H9 (cell line): Measurements from ENCODE around the gene EML2. TPM values are rescaled to one million over a fixed set of nuclear protein-coding genes. Genes with fewer than 3 reads are reported as not detected.

Experiments
- DNase-seq: peaks from one replicate; pipeline ENCODE4 v3.0.0-alpha.2; 2017
- H2AFZ ChIP-seq: one replicate; pipeline ENCODE4 v1.6.1; 2013; ENCODE audit warnings: mild to moderate bottlenecking, low read length, control low read depth, moderate library complexity
- H2AK5ac ChIP-seq: 2 replicates; pipeline ENCODE4 v1.6.1; 2013; ENCODE audit warnings: low read length, control low read depth, mixed read lengths; ENCODE audit not compliant: insufficient read length
- H2BK120ac ChIP-seq: one replicate; pipeline ENCODE4 v1.6.1; 2013; ENCODE audit warnings: low read depth, mild to moderate bottlenecking, low read length, control low read depth, inconsistent platforms; ENCODE audit not compliant: poor library complexity, severe bottlenecking
- H2BK12ac ChIP-seq: 2 replicates; pipeline ENCODE4 v1.6.1; 2013; ENCODE audit warnings: low read length, control low read depth, mixed read lengths, low read depth; ENCODE audit not compliant: insufficient read length
- H2BK15ac ChIP-seq: 2 replicates; pipeline ENCODE4 v1.6.1; 2013; ENCODE audit warnings: low read depth, low read length, control low read depth
- H2BK20ac ChIP-seq: one replicate; pipeline ENCODE4 v1.6.1; 2013; ENCODE audit warnings: low read depth, mild to moderate bottlenecking, low read length, control low read depth, inconsistent platforms; ENCODE audit not compliant: poor library complexity, severe bottlenecking
- H2BK5ac ChIP-seq: 2 replicates; pipeline ENCODE4 v1.6.1; 2013; ENCODE audit warnings: low read length, control low read depth, mixed read lengths; ENCODE audit not compliant: insufficient read length
- H3K14ac ChIP-seq: 2 replicates; pipeline ENCODE4 v1.6.1; 2013; ENCODE audit warnings: low read length, control low read depth; ENCODE audit not compliant: insufficient read depth
- H3K18ac ChIP-seq: 2 replicates; pipeline ENCODE4 v1.6.1; 2013; ENCODE audit warnings: low read depth, mild to moderate bottlenecking, mixed read lengths, low read length, control low read depth; ENCODE audit not compliant: insufficient read length
- H3K23ac ChIP-seq: 2 replicates; pipeline ENCODE4 v1.6.1; 2013; ENCODE audit warnings: low read length, control low read depth, mixed read lengths, low read depth; ENCODE audit not compliant: insufficient read length
- H3K23me2 ChIP-seq: 2 replicates; pipeline ENCODE4 v1.6.1; 2013; ENCODE audit warnings: low read depth, mild to moderate bottlenecking, mixed read lengths, low read length, control low read depth; ENCODE audit not compliant: insufficient read length, poor library complexity, severe bottlenecking
- H3K27ac ChIP-seq: 2 replicates; pipeline ENCODE4 v1.5.1; 2013; ENCODE audit warnings: low read length, control low read depth, mixed read lengths, low read depth; ENCODE audit not compliant: insufficient read length
- H3K27me3 ChIP-seq: 2 replicates; pipeline ENCODE4 v1.6.1; 2013; ENCODE audit warnings: low read length, control low read depth, inconsistent platforms; ENCODE audit not compliant: insufficient read depth
- H3K4ac ChIP-seq: 2 replicates; pipeline ENCODE4 v1.6.1; 2013; ENCODE audit warnings: low read depth, mild to moderate bottlenecking, control low read depth, inconsistent platforms, low read length, moderate library complexity
- H3K4me1 ChIP-seq: 2 replicates; pipeline ENCODE4 v1.6.1; 2013; ENCODE audit warnings: low read length, control low read depth, inconsistent platforms; ENCODE audit not compliant: insufficient read depth
- H3K4me2 ChIP-seq: 2 replicates; pipeline ENCODE4 v1.6.1; 2013; ENCODE audit warnings: low read length, control low read depth, mixed read lengths; ENCODE audit not compliant: insufficient read length, insufficient read depth
- H3K56ac ChIP-seq: 2 replicates; pipeline ENCODE4 v1.6.1; 2013; ENCODE audit warnings: low read depth, mild to moderate bottlenecking, mixed read lengths, low read length, control low read depth; ENCODE audit not compliant: insufficient read length
- H3K79me1 ChIP-seq: 2 replicates; pipeline ENCODE4 v1.6.1; 2013; ENCODE audit warnings: low read depth, mild to moderate bottlenecking, moderate library complexity, low read length, control low read depth, inconsistent platforms; ENCODE audit not compliant: insufficient read depth, poor library complexity, severe bottlenecking
- H3K79me2 ChIP-seq: 2 replicates; pipeline ENCODE4 v1.6.1; 2013; ENCODE audit warnings: low read length, control low read depth, inconsistent platforms; ENCODE audit not compliant: insufficient read depth
- H3K9ac ChIP-seq: 2 replicates; pipeline ENCODE4 v1.6.1; 2013; ENCODE audit warnings: low read length, control low read depth, mixed read lengths; ENCODE audit not compliant: insufficient read length; ENCODE audit errors: extremely low read depth
- H3K9me3 ChIP-seq: one replicate; pipeline ENCODE4 v1.6.1; 2013; ENCODE audit warnings: low read depth, low read length, inconsistent platforms; ENCODE audit not compliant: control insufficient read depth
- H3T11ph ChIP-seq: one replicate; pipeline ENCODE4 v1.6.1; 2013; ENCODE audit warnings: mild to moderate bottlenecking, low read length, control low read depth, inconsistent platforms
- H4K20me1 ChIP-seq: one replicate; pipeline ENCODE4 v1.6.1; 2013; ENCODE audit not compliant: control insufficient read depth, insufficient read length, insufficient read depth
- H4K5ac ChIP-seq: 2 replicates; pipeline ENCODE4 v1.6.1; 2013; ENCODE audit warnings: low read depth, mild to moderate bottlenecking, mixed read lengths, low read length, control low read depth; ENCODE audit not compliant: insufficient read length
- H4K8ac ChIP-seq: replicated peaks from 2 replicates; pipeline ENCODE4 v1.6.1; 2013; ENCODE audit warnings: low read length, control low read depth, mixed read lengths, low read depth; ENCODE audit not compliant: insufficient read length
- H4K91ac ChIP-seq: 2 replicates; pipeline ENCODE4 v1.6.1; 2013; ENCODE audit warnings: low read depth, mild to moderate bottlenecking, moderate library complexity, mixed read lengths, low read length, control low read depth; ENCODE audit not compliant: insufficient read length
- H3K27ac Mint-ChIP-seq, 3 experiments: 2 replicates in 2 of 3; 3 replicates in 1 of 3; pipeline ENCODE4 v1.8.0; 2020 to 2021; ENCODE audit warnings: mixed read lengths in 3 of 3, mild to moderate bottlenecking in 1 of 3, moderate library complexity in 1 of 3
- H3K27me3 Mint-ChIP-seq: 2 replicates; pipeline ENCODE4 v1.8.0; 2021; ENCODE audit warnings: low read depth, mild to moderate bottlenecking, moderate library complexity, mixed read lengths
- H3K36me3 Mint-ChIP-seq, 3 experiments: 2 replicates in 2 of 3; 3 replicates in 1 of 3; pipeline ENCODE4 v1.8.0; 2020 to 2021; ENCODE audit warnings: low read depth in 3 of 3, mixed read lengths in 3 of 3; ENCODE audit not compliant: insufficient read depth in 1 of 3
- H3K4me1 Mint-ChIP-seq, 2 experiments: 2 replicates each; pipeline ENCODE4 v1.8.0; 2020; ENCODE audit warnings: mixed read lengths in 2 of 2
- H3K4me3 Mint-ChIP-seq, 2 experiments: 2 replicates in 1 of 2; 3 replicates in 1 of 2; pipeline ENCODE4 v1.8.0; 2020 to 2021; ENCODE audit warnings: mild to moderate bottlenecking in 2 of 2, mixed read lengths in 2 of 2, moderate library complexity in 1 of 2
- H3K9me3 Mint-ChIP-seq, 2 experiments: 2 replicates in 1 of 2; 3 replicates in 1 of 2; pipeline ENCODE4 v1.8.0; 2020; ENCODE audit warnings: mild to moderate bottlenecking in 2 of 2, mixed read lengths in 2 of 2, moderate library complexity in 1 of 2
- WGBS: extraction: QIAGEN DNeasy Blood & Tissue Kit; methylation state at CpG from one replicate; pipeline ENCODE4 v1.1.7; 2013; ENCODE audit warnings: missing lambda C conversion rate, low lambda C conversion rate, mixed read lengths; ENCODE audit not compliant: insufficient read length; ENCODE audit errors: extremely low coverage; 5-methylcytosine and 5-hydroxymethylcytosine counted together
- total RNA-seq: library from RNA; stranded (reverse); gene quantifications from 2 replicates; pipeline ENCODE4 v1.2.1, GENCODE V29; 2021
- TF ChIP-seq, protein P1 (sequence below): fragments of 200-600 bp; sonication (generic); conservative IDR thresholded peaks from 3 replicates; pipeline ENCODE4 v1.8.0; 2021; ENCODE audit warnings: antibody characterized with exemption, mild to moderate bottlenecking

EML2 gene
- total RNA-seq, 1 experiment from 2014 or later, result 22.6 TPM

GRCh38 chr19:45591004-45591637 is 48.1 kb downstream of the EML2 start:
- H3K23me2 ChIP-seq, result no peaks in the 10 kb centered on the region
- H2BK120ac ChIP-seq, result no peak overlapping the region
- H2AK5ac ChIP-seq, result no peak overlapping the region
- no peak overlapping the region for H2BK20ac ChIP-seq
- peak overlapping the region; percentile 2 for H3K18ac ChIP-seq
- peaks cover 6% of the 10 kb centered on the region; the same call in 1 of the 2 replicates for H3K27me3 ChIP-seq
- peak overlapping the region in 1 of 2 experiments; percentile 17; a peak in 1 of 5 replicates for H3K4me3 Mint-ChIP-seq
- H3K79me2 ChIP-seq, result no peaks in the 10 kb centered on the region
- H4K91ac ChIP-seq, result no peak overlapping the region
- H3K4me2 ChIP-seq, result no peak overlapping the region
- H3K4me1 ChIP-seq, result no peaks in the 10 kb centered on the region
- no peak overlapping the region for H4K8ac ChIP-seq
- H2BK5ac ChIP-seq, result no peak overlapping the region
- H3K27me3 Mint-ChIP-seq, result peaks cover 49% of the 10 kb centered on the region
- H2AFZ ChIP-seq, result no peak overlapping the region
- WGBS, result no CpG with 5 or more reads among the region's 48 CpGs
- H3K79me1 ChIP-seq, result no peaks in the 10 kb centered on the region
- DNase-seq, result peak; percentile 89
- no peak overlapping the region for H2BK15ac ChIP-seq
- H3K23ac ChIP-seq, result no peak overlapping the region
- H3K9ac ChIP-seq, result no peak overlapping the region
- no peak overlapping the region for H3T11ph ChIP-seq
- no peak overlapping the region for H3K4ac ChIP-seq
- H3K4me1 Mint-ChIP-seq, result peaks cover 2 to 13% of the 10 kb centered on the region in 2 experiments; a peak in 3 of 4 replicates
- no peak overlapping the region for H3K27ac Mint-ChIP-seq
- no peaks in the 10 kb centered on the region for H3K9me3 ChIP-seq
- peaks cover 0 to 6% of the 10 kb centered on the region in 2 experiments; a peak in 2 of 5 replicates for H3K9me3 Mint-ChIP-seq
- TF ChIP-seq, protein P1, sequence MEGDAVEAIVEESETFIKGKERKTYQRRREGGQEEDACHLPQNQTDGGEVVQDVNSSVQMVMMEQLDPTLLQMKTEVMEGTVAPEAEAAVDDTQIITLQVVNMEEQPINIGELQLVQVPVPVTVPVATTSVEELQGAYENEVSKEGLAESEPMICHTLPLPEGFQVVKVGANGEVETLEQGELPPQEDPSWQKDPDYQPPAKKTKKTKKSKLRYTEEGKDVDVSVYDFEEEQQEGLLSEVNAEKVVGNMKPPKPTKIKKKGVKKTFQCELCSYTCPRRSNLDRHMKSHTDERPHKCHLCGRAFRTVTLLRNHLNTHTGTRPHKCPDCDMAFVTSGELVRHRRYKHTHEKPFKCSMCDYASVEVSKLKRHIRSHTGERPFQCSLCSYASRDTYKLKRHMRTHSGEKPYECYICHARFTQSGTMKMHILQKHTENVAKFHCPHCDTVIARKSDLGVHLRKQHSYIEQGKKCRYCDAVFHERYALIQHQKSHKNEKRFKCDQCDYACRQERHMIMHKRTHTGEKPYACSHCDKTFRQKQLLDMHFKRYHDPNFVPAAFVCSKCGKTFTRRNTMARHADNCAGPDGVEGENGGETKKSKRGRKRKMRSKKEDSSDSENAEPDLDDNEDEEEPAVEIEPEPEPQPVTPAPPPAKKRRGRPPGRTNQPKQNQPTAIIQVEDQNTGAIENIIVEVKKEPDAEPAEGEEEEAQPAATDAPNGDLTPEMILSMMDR, result peak; percentile 68
- H3K27ac ChIP-seq, result no peak overlapping the region
- H4K5ac ChIP-seq, result no peak overlapping the region
- H3K14ac ChIP-seq, result no peak overlapping the region
- H3K36me3 Mint-ChIP-seq, result no peaks in the 10 kb centered on the region
- no peak overlapping the region for H3K56ac ChIP-seq
- no peak overlapping the region for H2BK12ac ChIP-seq
- no peaks in the 10 kb centered on the region for H4K20me1 ChIP-seq
